ENCODE results near the gene GTF3C4. TPM values are rescaled to one million over a fixed set of nuclear protein-coding genes. Genes with fewer than 3 reads are reported as not detected.

GTF3C4 gene
- total and polyA plus RNA-seq, 2 experiments from 2014 or later, result 9.5 to 39.6 TPM

GRCh38 chr9:132645306-132645705 lies 25.0 kb upstream of the GTF3C4 start (continued):
- TF ChIP-seq ZNF462 (CRISPR knock-in tag; IDR thresholded peaks at IDR 0.05), result no peak
- no peak for TF ChIP-seq NANOG (IDR thresholded peaks at IDR 0.05; ENCODE audit: borderline replicate concordance)

GRCh38 chr9:132645711-132646110 lies 24.6 kb upstream of the GTF3C4 start:
- Histone ChIP-seq H3K79me2 (replicated peaks; ENCODE audit: insufficient read depth) (no peaks in the 10 kb centered on the region; the same call in 1 of the 2 replicates), H3K4me3 (no peak overlapping the region), H3K27ac (ENCODE audit: low read depth) (no peak overlapping the region), H3K36me3 (ENCODE audit: insufficient read depth) (peaks cover 43% of the 10 kb centered on the region), H3K9me2 (ENCODE audit: insufficient read depth) (no peaks in the 10 kb centered on the region), H3K4me2 (no peak overlapping the region), H4K20me1 (replicated peaks; ENCODE audit: insufficient read depth) (peaks cover 18% of the 10 kb centered on the region), H2AFZ (no peak overlapping the region), H3K27me3 (ENCODE audit: insufficient read depth) (no peaks in the 10 kb centered on the region), H3F3A (replicated peaks; ENCODE audit: low read depth) (no peaks in the 10 kb centered on the region), H3K4me1 (ENCODE audit: insufficient read depth) (no peaks in the 10 kb centered on the region)
- H3K36me3 Mint-ChIP-seq (ENCODE audit: low read depth), result peaks cover 82% of the 10 kb centered on the region
- no peak overlapping the region for H3K27ac Mint-ChIP-seq
- H3K27me3 Mint-ChIP-seq (ENCODE audit: insufficient read depth, low read depth, poor library complexity), result no peaks in the 10 kb centered on the region
- DNase-seq (ENCODE audit: low spot score), result no peak
- H3K4me3 Mint-ChIP-seq, result no peak overlapping the region
- H3K9me3 Mint-ChIP-seq, result no peaks in the 10 kb centered on the region
- H3K4me1 Mint-ChIP-seq, result no peaks in the 10 kb centered on the region
- no peak for ATAC-seq
- TF ChIP-seq JUNB (IDR thresholded peaks at IDR 0.05; ENCODE audit: unreplicated experiment) (no peak), POLR2AphosphoS5 (IDR thresholded peaks at IDR 0.05; ENCODE audit: low read depth) (no peak), STAT1 (IDR thresholded peaks at IDR 0.05; ENCODE audit: unreplicated experiment) (no peak), NANOG (IDR thresholded peaks at IDR 0.05; ENCODE audit: borderline replicate concordance) (no peak), ETS1 (IDR thresholded peaks at IDR 0.05) (no peak), EZH2phosphoT487 (IDR thresholded peaks at IDR 0.05; ENCODE audit: unreplicated experiment) (no peak), CTCF (conservative IDR thresholded peaks at IDR 0.05; ENCODE audit: low read depth in 2 of 2) (no peak), EZH2 (IDR thresholded peaks at IDR 0.05; ENCODE audit: low read depth, unreplicated experiment) (no peak)

All from GM23338 (cell line).